ENCODE data around the gene CACNA1C. TPM values are rescaled to one million over a fixed set of nuclear protein-coding genes. Genes with fewer than 3 reads are reported as not detected.

The CACNA1C gene
- total RNA-seq, 1 donor from 2014 or later = 0.14 TPM

GRCh38 chr12:2265461-2266167, 212.8 kb downstream of the CACNA1C start:
- Mint-ChIP-seq H3K4me3 (ENCODE audit: low read depth) (no peak overlapping the region), H3K9me3 (no peaks in the 10 kb centered on the region), H3K27me3 (ENCODE audit: low read depth) (no peaks in the 10 kb centered on the region), H3K36me3 (ENCODE audit: low read depth) (no peaks in the 10 kb centered on the region), H3K4me1 (ENCODE audit: low read depth) (no peaks in the 10 kb centered on the region), H3K27ac (no peak overlapping the region)
- no peak for DNase-seq (ENCODE audit: low spot score)
- intact Hi-C loops (cut with micrococcal nuclease) = no loop called here

GRCh38 chr12:2266666-2267620, 214.2 kb downstream of the CACNA1C start:
- intact Hi-C loops (cut with micrococcal nuclease) = no loop called here
- Mint-ChIP-seq H3K36me3 (ENCODE audit: low read depth) (no peaks in the 10 kb centered on the region), H3K4me3 (ENCODE audit: low read depth) (no peak overlapping the region), H3K9me3 (no peaks in the 10 kb centered on the region), H3K4me1 (ENCODE audit: low read depth) (no peaks in the 10 kb centered on the region), H3K27me3 (ENCODE audit: low read depth) (no peaks in the 10 kb centered on the region), H3K27ac (no peak overlapping the region)
- DNase-seq (ENCODE audit: low spot score) = no peak

GRCh38 chr12:2267703-2268470, 215.1 kb downstream of the CACNA1C start:
- Mint-ChIP-seq H3K27ac (no peak overlapping the region), H3K9me3 (no peaks in the 10 kb centered on the region), H3K36me3 (ENCODE audit: low read depth) (no peaks in the 10 kb centered on the region), H3K4me3 (ENCODE audit: low read depth) (no peak overlapping the region), H3K27me3 (ENCODE audit: low read depth) (no peaks in the 10 kb centered on the region), H3K4me1 (ENCODE audit: low read depth) (no peaks in the 10 kb centered on the region)
- DNase-seq (ENCODE audit: low spot score) = no peak
- intact Hi-C loops (cut with micrococcal nuclease) = no loop called here

DNA sequence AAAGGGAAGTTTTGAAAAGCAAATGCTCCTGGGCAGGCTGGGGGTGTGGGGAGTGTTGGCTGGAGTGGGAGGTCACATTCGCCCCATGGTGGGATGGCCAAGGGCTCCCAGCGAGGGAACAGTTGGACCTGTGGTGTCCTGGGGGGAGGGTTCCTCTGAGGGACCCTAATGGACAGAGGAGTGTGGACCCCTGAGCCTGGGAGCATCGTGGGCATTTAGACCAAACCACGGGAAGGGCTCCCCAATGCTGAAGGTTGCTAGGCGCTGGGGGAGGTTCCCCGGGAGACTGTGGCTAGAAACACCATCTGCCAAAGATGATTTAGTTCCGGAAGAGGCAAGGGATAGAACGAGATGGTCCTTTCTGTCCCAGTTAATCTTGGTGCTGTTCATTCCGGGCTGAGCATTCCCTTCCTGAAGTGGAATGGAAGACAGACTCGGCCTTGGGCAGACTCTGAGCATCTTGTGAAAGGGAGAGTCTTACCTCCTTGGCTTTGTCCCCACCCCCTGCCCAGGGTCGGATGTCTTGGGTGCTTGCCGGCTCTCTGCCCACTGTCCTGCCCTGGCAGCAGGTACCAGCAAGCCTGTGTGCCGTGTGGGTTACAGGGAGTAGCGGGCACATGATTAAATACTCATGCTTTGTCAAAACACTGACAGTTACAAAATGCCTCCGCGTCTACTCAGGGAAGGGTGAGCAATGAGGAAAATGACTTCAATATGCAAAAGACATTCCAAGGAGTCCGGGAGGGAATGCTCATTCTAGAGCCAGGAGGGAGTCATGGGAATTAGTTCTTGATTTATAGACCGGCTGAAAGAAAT, 215.9 kb downstream of the CACNA1C start:
- no peak overlapping the region for H3K27ac Mint-ChIP-seq
- no peaks in the 10 kb centered on the region for H3K27me3 Mint-ChIP-seq (ENCODE audit: low read depth)
- no peaks in the 10 kb centered on the region for H3K4me1 Mint-ChIP-seq (ENCODE audit: low read depth)
- DNase-seq (ENCODE audit: low spot score) = no peak
- H3K36me3 Mint-ChIP-seq (ENCODE audit: low read depth) = no peaks in the 10 kb centered on the region
- H3K9me3 Mint-ChIP-seq = no peaks in the 10 kb centered on the region
- intact Hi-C loops (cut with micrococcal nuclease) = no loop called here
- no peak overlapping the region for H3K4me3 Mint-ChIP-seq (ENCODE audit: low read depth)

- DNase-seq (ENCODE audit: low spot score) = no peak
- Mint-ChIP-seq H3K4me3 (ENCODE audit: low read depth) (no peak overlapping the region), H3K4me1 (ENCODE audit: low read depth) (no peaks in the 10 kb centered on the region), H3K36me3 (ENCODE audit: low read depth) (no peaks in the 10 kb centered on the region), H3K27ac (no peak overlapping the region), H3K27me3 (ENCODE audit: low read depth) (no peaks in the 10 kb centered on the region), H3K9me3 (no peaks in the 10 kb centered on the region)
- intact Hi-C loops (cut with micrococcal nuclease) = no loop called here
Measured at GRCh38 chr12:2270846-2271245, 218.1 kb downstream of the CACNA1C start.

DNA sequence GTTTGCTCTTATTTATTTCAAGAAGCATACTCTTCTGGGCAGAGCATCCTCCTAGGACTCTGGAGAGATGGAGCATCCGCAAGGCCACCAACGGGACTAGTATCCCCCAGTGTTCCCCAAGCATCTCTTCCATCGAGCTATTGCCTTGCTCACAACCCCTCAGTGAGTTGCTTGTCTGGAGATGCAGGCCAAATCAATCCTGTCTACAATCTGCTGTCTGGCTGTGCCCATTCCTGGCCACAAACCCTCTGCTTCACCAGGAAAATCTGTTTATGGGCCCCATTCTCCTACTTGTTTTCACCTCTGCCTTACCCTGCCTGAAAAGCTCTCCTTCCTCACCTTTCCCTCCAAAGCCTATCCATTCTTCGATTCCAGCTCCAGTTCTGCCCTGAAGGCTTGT, 219.2 kb downstream of the CACNA1C start:
- Mint-ChIP-seq H3K36me3 (ENCODE audit: low read depth) (no peaks in the 10 kb centered on the region), H3K9me3 (no peaks in the 10 kb centered on the region), H3K4me1 (ENCODE audit: low read depth) (no peaks in the 10 kb centered on the region), H3K4me3 (ENCODE audit: low read depth) (no peak overlapping the region), H3K27me3 (ENCODE audit: low read depth) (no peaks in the 10 kb centered on the region), H3K27ac (no peak overlapping the region)
- DNase-seq (ENCODE audit: low spot score) = no peak
- intact Hi-C loops (cut with micrococcal nuclease) = no loop called here

DNA sequence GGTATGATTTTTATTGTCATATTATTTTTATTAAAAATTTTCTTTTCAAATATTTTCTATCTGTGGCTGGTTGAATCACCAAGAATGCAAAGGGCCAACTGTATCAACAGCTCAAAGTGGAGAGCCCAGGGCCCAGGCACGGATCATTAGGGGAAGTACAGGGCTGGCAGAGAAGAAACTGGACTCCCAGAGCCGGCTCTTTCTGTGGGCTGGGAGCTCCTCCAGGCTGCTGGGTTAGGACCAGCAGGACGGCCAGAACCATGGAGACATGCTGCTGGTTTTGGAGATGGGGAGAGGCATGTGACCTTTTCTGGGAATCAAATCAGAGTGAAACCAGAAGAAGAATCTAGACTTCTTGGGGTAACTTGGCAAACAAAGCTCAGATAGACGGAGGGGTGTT, 220.5 kb downstream of the CACNA1C start:
- no peak overlapping the region for H3K4me3 Mint-ChIP-seq (ENCODE audit: low read depth)
- H3K27ac Mint-ChIP-seq = no peak overlapping the region
- intact Hi-C loops (cut with micrococcal nuclease) = no loop called here
- no peaks in the 10 kb centered on the region for H3K27me3 Mint-ChIP-seq (ENCODE audit: low read depth)
- DNase-seq (ENCODE audit: low spot score) = no peak
- H3K4me1 Mint-ChIP-seq (ENCODE audit: low read depth) = no peaks in the 10 kb centered on the region
- H3K9me3 Mint-ChIP-seq = no peaks in the 10 kb centered on the region
- H3K36me3 Mint-ChIP-seq (ENCODE audit: low read depth) = no peaks in the 10 kb centered on the region

DNA sequence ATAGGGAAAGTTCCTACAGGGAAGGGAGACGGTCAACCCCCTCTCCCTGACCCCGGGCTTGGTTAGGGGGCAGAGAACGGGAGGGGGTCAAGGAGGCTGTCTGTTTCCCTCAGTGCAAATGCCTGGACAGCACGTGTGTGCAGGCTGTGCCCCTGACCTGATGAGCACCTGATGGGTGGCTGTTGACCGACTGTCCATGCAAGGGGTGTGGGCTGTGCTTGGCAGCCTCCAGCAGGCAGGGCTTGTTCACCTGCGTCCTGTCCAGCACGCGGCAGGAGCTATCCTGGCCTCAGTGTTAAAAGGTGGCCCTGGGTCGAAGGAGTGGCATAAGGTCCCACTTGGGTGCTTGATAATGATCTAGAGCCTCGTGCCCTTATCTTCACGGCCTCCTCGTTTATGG, 221.0 kb downstream of the CACNA1C start:
- Mint-ChIP-seq H3K27me3 (ENCODE audit: low read depth) (no peaks in the 10 kb centered on the region), H3K36me3 (ENCODE audit: low read depth) (no peaks in the 10 kb centered on the region), H3K27ac (no peak overlapping the region), H3K4me1 (ENCODE audit: low read depth) (no peaks in the 10 kb centered on the region), H3K4me3 (ENCODE audit: low read depth) (no peak overlapping the region), H3K9me3 (no peaks in the 10 kb centered on the region)
- DNase-seq (ENCODE audit: low spot score) = no peak
- intact Hi-C loops (cut with micrococcal nuclease) = no loop called here

- Mint-ChIP-seq H3K27me3 (ENCODE audit: low read depth) (peaks cover 4% of the 10 kb centered on the region), H3K27ac (no peak overlapping the region), H3K4me3 (ENCODE audit: low read depth) (no peak overlapping the region), H3K9me3 (no peaks in the 10 kb centered on the region), H3K4me1 (ENCODE audit: low read depth) (no peaks in the 10 kb centered on the region), H3K36me3 (ENCODE audit: low read depth) (no peaks in the 10 kb centered on the region)
- no peak for DNase-seq (ENCODE audit: low spot score)
- intact Hi-C loops (cut with micrococcal nuclease) = no loop called here
Measured at GRCh38 chr12:2274733-2275132, 221.9 kb downstream of the CACNA1C start.

DNA sequence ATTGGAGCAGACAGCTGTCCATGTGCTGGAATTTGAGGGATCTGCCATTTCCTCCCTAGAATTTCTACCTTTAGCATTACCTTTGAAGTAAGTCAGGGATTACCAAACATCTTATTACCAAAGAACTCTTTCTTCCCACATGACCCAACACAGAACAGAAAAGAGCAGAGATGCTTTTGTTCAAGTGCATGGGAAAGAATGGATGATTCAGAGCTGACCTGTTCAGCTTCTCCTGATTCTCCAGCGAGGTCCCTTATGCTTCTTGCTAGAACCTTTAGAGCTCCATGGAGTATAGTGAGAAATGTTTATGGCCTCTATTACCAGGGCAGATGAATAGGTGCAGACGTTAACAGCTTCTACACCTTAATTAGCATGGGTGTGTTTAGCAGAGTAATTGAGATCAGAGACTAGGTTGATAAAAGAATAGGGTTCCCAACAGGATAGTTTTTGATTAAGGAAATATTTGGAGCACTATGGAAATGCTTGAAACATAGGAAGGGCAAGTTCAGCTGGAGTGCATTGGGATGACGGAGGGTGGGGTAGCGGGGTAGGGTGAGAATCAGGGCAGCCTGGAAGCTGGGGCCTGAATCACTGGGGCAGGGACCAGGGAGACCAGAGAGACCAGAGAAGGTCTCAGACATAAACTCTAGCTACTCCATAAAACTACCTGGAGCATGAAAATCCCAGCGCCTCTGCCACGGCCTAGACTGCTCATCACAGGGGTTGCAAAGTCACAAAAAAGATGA, 223.7 kb downstream of the CACNA1C start:
- intact Hi-C loops (cut with micrococcal nuclease) = no loop called here
- Mint-ChIP-seq H3K27me3 (ENCODE audit: low read depth) (peaks cover 6% of the 10 kb centered on the region), H3K36me3 (ENCODE audit: low read depth) (no peaks in the 10 kb centered on the region), H3K4me1 (ENCODE audit: low read depth) (no peaks in the 10 kb centered on the region), H3K9me3 (peaks cover 9% of the 10 kb centered on the region), H3K27ac (no peak overlapping the region), H3K4me3 (ENCODE audit: low read depth) (no peak overlapping the region)
- no peak for DNase-seq (ENCODE audit: low spot score)

GRCh38 chr12:2277492-2278155, 224.8 kb downstream of the CACNA1C start:
- no peak overlapping the region for H3K27ac Mint-ChIP-seq
- no peaks in the 10 kb centered on the region for H3K36me3 Mint-ChIP-seq (ENCODE audit: low read depth)
- no peaks in the 10 kb centered on the region for H3K4me1 Mint-ChIP-seq (ENCODE audit: low read depth)

More at GRCh38 chr12:2277492-2278155, 224.8 kb downstream of the CACNA1C start:
- intact Hi-C loops (cut with micrococcal nuclease) = no loop called here
- no peak overlapping the region for H3K4me3 Mint-ChIP-seq (ENCODE audit: low read depth)
- peaks cover 6% of the 10 kb centered on the region for H3K27me3 Mint-ChIP-seq (ENCODE audit: low read depth)
- DNase-seq (ENCODE audit: low spot score) = no peak
- peaks cover 11% of the 10 kb centered on the region for H3K9me3 Mint-ChIP-seq
